Cardiac muscle cell (in vitro differentiated cells and primary cell): Measurements from ENCODE around the gene CPSF4. TPM values are rescaled to one million over a fixed set of nuclear protein-coding genes. Genes with fewer than 3 reads are reported as not detected.

Experiments used
- DNase-seq, 2 donors: peaks; one replicate each; pipeline versions ENCODE4 v3.0.0 to v3.0.0-alpha.2; 2010 to 2017; ENCODE audit warnings: low read depth in 1 of 2, low spot score in 1 of 2
- H3K27ac ChIP-seq: fragments of 200-600 bp; sonication (generic); 2 replicates; pipeline ENCODE4 v1.5.1; 2016
- H3K27me3 ChIP-seq: fragments of 200-600 bp; sonication (generic); 2 replicates; pipeline ENCODE4 v1.6.0; 2016; ENCODE audit warnings: control low read depth
- H3K36me3 ChIP-seq: fragments of 200-600 bp; sonication (generic); 2 replicates; pipeline ENCODE4 v1.5.1; 2016; ENCODE audit warnings: control low read depth
- H3K4me1 ChIP-seq: fragments of 200-600 bp; sonication (generic); 2 replicates; pipeline ENCODE4 v1.8.1; 2017; ENCODE audit warnings: low read depth, mild to moderate bottlenecking, mixed run types
- H3K4me3 ChIP-seq: fragments of 200-600 bp; sonication (generic); 2 replicates; pipeline ENCODE4 v1.5.1; 2016; ENCODE audit warnings: mild to moderate bottlenecking
- H3K9me3 ChIP-seq: fragments of 200-600 bp; sonication (generic); 2 replicates; pipeline ENCODE4 v1.5.1; 2017; ENCODE audit warnings: low read depth, mild to moderate bottlenecking, control low read depth
- polyA plus RNA-seq: library from polyadenylated mRNA; unstranded; fragments of >200 nt; fragmentation: Nextera tagmentation; extraction: Ambion mirVana; gene quantifications from 2 replicates; pipeline ENCODE4 v1.2.1, GENCODE V29; 2016
- total RNA-seq: library from RNA; depleted of rRNA; stranded (reverse); fragments of >200 nt; gene quantifications from 2 replicates; pipeline ENCODE4 v1.2.3, GENCODE V29; 2016
- TF ChIP-seq, protein P1 (sequence below): IDR thresholded peaks from 2 replicates; pipeline ENCODE4 v1.5.1; 2012; ENCODE audit warnings: low read depth, mild to moderate bottlenecking, low read length

CPSF4 gene
- total and polyA plus RNA-seq, 2 experiments from 2014 or later, result 59.8 to 84.1 TPM

DNA sequence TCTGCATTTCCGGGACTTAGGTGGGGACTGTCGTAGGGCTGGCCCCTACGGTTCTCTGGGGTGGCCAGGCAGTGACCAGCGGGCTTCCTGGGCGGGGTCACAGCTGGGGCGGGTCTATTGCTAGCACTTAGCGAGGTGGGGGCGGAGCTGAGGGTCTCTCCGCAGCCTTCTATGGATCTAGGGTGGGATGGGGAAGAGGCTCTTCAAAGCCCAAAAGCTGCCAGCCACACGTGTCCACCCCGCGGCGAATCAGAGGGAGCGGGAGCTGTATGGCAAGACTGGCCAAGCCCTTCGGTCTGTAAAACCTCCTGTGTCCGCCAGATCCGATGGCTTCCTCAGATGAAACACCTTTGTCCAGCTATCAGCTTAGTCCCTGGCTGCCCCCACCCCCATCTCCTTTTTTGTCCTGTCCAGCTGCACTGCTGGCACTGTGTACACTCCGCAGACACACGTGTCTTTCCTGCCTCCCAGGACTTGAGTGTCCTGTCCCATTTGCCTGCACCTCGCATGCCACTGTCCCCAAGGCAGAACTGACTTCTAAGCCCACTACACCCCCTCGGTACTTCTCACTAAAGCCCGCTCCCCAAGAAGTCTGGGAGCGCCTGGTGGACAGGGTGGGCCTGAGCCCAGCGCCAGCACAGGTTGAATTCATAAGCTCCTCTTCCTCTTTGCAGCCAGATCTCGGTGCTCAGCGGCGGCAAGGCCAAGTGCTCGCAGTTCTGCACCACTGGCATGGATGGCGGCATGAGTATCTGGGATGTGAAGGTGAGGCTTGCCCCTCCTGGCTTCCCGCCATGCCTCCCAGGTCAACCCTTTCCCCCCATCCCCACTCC is 45.2 kb upstream of the CPSF4 start:
- Histone ChIP-seq H3K27me3 (no peaks in the 10 kb centered on the region), H3K9me3 (no peaks in the 10 kb centered on the region), H3K4me1 (peaks cover 7% of the 10 kb centered on the region), H3K36me3 (peaks cover 13% of the 10 kb centered on the region), H3K4me3 (peak overlapping the region; percentile 49), H3K27ac (peak overlapping the region; percentile 95)
- peak in 1 of 2 donors; percentile 94 for DNase-seq
- TF ChIP-seq, protein P1, sequence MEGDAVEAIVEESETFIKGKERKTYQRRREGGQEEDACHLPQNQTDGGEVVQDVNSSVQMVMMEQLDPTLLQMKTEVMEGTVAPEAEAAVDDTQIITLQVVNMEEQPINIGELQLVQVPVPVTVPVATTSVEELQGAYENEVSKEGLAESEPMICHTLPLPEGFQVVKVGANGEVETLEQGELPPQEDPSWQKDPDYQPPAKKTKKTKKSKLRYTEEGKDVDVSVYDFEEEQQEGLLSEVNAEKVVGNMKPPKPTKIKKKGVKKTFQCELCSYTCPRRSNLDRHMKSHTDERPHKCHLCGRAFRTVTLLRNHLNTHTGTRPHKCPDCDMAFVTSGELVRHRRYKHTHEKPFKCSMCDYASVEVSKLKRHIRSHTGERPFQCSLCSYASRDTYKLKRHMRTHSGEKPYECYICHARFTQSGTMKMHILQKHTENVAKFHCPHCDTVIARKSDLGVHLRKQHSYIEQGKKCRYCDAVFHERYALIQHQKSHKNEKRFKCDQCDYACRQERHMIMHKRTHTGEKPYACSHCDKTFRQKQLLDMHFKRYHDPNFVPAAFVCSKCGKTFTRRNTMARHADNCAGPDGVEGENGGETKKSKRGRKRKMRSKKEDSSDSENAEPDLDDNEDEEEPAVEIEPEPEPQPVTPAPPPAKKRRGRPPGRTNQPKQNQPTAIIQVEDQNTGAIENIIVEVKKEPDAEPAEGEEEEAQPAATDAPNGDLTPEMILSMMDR, result no peak

DNA sequence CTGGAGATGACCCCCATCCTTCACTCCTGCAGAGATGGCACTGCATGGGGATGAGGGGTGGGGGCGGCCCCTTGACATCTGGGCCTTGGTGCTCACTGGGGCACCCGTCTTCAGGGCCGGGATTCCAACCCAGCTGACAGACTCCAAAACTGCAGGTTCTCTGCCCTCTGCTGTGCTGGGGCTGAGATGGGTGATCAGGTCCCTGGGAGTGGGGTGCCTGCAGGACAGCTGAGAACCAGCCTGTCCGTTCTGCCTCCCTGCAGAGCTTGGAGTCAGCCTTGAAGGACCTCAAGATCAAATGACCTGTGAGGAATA is 44.6 kb upstream of the CPSF4 start:
- Histone ChIP-seq H3K27me3 (no peaks in the 10 kb centered on the region), H3K27ac (peak overlapping the region; percentile 95), H3K4me3 (no peak overlapping the region), H3K9me3 (no peaks in the 10 kb centered on the region), H3K36me3 (peaks cover 16% of the 10 kb centered on the region), H3K4me1 (peaks cover 7% of the 10 kb centered on the region)
- no peak for DNase-seq
- TF ChIP-seq, protein P1, result no peak

GRCh38 chr7:99395616-99396327 is 43.0 kb upstream of the CPSF4 start:
- Histone ChIP-seq H3K4me3 (no peak overlapping the region), H3K9me3 (no peaks in the 10 kb centered on the region), H3K36me3 (peaks cover 30% of the 10 kb centered on the region), H3K4me1 (peaks cover 7% of the 10 kb centered on the region), H3K27ac (no peak overlapping the region), H3K27me3 (no peaks in the 10 kb centered on the region)
- no peak for DNase-seq
- TF ChIP-seq, protein P1, result no peak

DNA sequence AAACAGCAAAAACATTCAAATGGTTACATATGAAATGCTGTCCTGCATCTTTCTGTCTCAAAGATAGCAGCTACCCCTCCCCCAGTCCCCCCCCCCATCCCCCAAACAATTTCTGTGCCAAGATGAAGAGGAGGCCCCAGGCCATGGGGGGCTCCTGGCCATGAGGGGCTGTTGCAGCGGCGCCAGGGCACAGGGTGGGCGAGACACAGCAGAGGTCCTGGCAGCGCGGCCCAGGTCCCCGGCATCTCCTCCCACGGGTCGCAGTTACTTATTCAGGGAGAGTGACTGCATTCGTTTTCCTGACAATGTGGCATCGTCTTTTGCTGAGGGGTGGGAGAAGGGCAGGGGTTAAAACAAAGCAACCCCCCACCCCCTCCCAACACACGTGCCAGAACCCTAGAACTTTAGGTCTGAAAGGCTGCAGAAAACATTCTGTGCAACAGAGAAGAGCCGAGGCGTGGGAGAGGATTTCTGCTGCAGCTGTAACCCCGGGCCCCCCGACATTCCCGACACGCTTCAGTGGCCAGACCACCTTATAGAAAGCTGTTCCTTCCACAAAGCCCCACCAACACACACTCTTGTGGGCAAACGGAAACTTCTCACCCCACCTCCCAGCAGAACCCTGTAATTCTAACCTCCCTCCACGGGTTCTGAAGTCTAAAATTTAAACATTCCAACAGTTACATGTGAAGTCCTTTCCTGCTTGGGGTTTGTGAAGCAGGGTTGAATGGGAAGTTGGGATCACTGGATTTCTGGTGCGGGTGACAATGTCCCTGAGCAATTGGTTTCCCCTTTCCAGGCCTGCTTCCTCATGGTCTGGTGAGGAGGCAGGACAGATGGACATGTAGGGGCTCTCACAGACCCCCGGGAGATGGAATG is 42.1 kb upstream of the CPSF4 start:
- H3K36me3 ChIP-seq, result peaks cover 37% of the 10 kb centered on the region
- no peaks in the 10 kb centered on the region for H3K9me3 ChIP-seq
- DNase-seq, result no peak
- no peak overlapping the region for H3K27ac ChIP-seq
- TF ChIP-seq, protein P1, result no peak
- H3K4me1 ChIP-seq, result peaks cover 7% of the 10 kb centered on the region
- H3K27me3 ChIP-seq, result no peaks in the 10 kb centered on the region
- H3K4me3 ChIP-seq, result no peak overlapping the region

GRCh38 chr7:99397297-99397983 is 41.3 kb upstream of the CPSF4 start:
- no peaks in the 10 kb centered on the region for H3K9me3 ChIP-seq
- H3K36me3 ChIP-seq, result peaks cover 37% of the 10 kb centered on the region

More at GRCh38 chr7:99397297-99397983, 41.3 kb upstream of the CPSF4 start:
- Histone ChIP-seq H3K4me3 (no peak overlapping the region), H3K27ac (no peak overlapping the region), H3K27me3 (no peaks in the 10 kb centered on the region), H3K4me1 (peaks cover 7% of the 10 kb centered on the region)
- DNase-seq, result no peak
- TF ChIP-seq, protein P1, result no peak
